GM21576 (cell line): ENCODE results near the gene DNAI2.

ENCODE experiments used
- ATAC-seq: cut with Tn5 transposase; IDR thresholded peaks from one replicate; pipeline ENCODE4 v1.9.1; 2021; ENCODE audit warnings: mild to moderate bottlenecking, moderate library complexity; ENCODE audit not compliant: unreplicated experiment

The DNAI2 gene

GRCh38 chr17:74274060-74274708, at the start of gene DNAI2:
TSS of gene DNAI2 (plus strand) at chr17:74274234. CDS start at chr17:74281818, 7,584 bp downstream.
- ATAC-seq: no peak

GRCh38 chr17:74224959-74225725, 48.9 kb upstream of the DNAI2 start:
- no peak for ATAC-seq

- ATAC-seq: no peak
Measured at GRCh38 chr17:74226252-74226651, 47.8 kb upstream of the DNAI2 start.

GRCh38 chr17:74227271-74228080, 46.6 kb upstream of the DNAI2 start:
- no peak for ATAC-seq

GRCh38 chr17:74228306-74228978, 45.6 kb upstream of the DNAI2 start:
- ATAC-seq: no peak

GRCh38 chr17:74230896-74231295, 43.1 kb upstream of the DNAI2 start:
- no peak for ATAC-seq

- no peak for ATAC-seq
Measured at GRCh38 chr17:74231928-74232907, 41.8 kb upstream of the DNAI2 start.

- ATAC-seq: no peak
Measured at GRCh38 chr17:74233937-74234336, 40.1 kb upstream of the DNAI2 start.

- no peak for ATAC-seq
Measured at GRCh38 chr17:74234486-74234885, 39.5 kb upstream of the DNAI2 start.

- ATAC-seq: no peak
Measured at GRCh38 chr17:74235040-74235581, 38.9 kb upstream of the DNAI2 start.

- no peak for ATAC-seq
Measured at GRCh38 chr17:74235911-74236371, 38.1 kb upstream of the DNAI2 start.

GRCh38 chr17:74237321-74237720, 36.7 kb upstream of the DNAI2 start:
- ATAC-seq: no peak

- no peak for ATAC-seq
Measured at GRCh38 chr17:74239172-74239571, 34.9 kb upstream of the DNAI2 start.

GRCh38 chr17:74240618-74241205, 33.3 kb upstream of the DNAI2 start:
- no peak for ATAC-seq

- ATAC-seq: no peak
Measured at GRCh38 chr17:74241431-74241830, 32.6 kb upstream of the DNAI2 start.

GRCh38 chr17:74241847-74242246, 32.2 kb upstream of the DNAI2 start:
- ATAC-seq: no peak

GRCh38 chr17:74243013-74243755, 30.9 kb upstream of the DNAI2 start:
- no peak for ATAC-seq

GRCh38 chr17:74244128-74244527, 29.9 kb upstream of the DNAI2 start:
- ATAC-seq: no peak
